HG02610 (cell line): ENCODE measurements around the gene UGT1A6.

Source experiments
- ATAC-seq: cut with Tn5 transposase; IDR thresholded peaks from one replicate; pipeline ENCODE4 v1.9.1; 2021; ENCODE audit warnings: mild to moderate bottlenecking, moderate library complexity; ENCODE audit not compliant: unreplicated experiment

The UGT1A6 gene

DNA sequence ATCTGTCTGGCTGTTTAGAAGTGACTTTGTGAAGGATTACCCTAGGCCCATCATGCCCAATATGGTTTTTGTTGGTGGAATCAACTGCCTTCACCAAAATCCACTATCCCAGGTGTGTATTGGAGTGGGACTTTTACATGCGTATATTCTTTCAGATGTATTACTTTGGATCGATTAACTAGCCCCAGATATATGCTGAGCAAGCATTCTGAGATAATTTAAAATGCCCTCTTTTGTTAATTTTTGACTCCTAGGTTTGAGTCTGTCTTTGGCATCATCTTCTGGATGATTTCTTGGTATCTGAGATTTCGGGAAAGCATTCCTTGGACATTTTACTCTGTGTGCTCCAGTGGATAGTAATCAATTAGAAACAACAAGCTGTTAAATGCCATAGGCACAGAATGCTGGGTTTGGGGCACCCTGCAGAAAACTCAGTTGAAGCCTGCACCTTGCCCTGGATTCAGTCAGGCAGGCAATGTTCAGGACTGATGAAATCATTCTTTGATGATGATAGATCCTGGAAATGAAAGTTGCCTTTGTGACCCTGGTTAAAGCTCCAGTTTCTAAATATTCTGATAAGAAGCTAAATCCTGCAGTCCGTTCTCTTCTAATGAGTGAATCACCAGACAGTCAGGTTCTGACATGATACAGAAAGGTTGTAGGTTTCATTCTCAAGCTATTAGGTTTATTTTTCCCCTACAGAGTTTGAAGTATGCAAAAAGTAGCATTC lies 68.5 kb downstream of the UGT1A6 start:
- no peak for ATAC-seq

DNA sequence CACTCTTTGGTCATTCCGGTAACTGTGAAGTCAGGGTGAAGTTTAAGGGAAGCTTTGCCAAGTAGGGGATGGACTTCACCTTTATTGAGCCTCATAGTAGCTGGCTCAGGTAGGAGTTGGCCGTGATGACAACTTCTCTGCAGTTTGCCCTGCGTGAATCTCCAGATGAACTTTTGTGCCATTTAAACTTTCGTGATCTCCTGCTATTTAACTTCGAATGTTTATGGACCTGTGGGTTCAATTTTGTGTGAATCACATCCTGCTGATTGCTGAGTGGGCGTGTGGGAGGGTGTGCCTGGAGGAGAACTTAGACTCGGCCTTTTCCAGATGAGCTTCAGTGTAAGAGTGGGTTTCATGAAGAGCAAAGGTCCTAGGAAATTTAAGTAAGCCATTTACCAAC lies 71.6 kb downstream of the UGT1A6 start:
- no peak for ATAC-seq

DNA sequence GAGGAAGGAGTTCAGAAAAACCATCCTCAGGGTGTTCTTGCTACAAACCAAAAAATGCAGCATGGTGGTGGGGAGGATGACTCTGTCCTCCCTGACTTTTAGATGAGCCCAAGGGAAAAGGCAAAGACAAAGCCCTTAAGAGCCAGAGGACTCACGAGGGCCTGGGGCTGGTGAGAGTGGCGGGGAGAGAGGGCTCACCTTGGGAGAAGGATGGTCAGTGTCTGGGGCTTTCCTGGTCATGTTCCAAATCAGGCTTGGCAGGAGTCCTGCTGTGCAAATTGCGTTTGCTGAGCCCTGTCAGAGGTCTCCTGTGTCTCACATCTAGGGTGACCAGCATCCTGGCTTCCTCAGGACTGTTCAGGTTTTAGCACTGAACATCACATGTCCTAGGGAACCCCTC lies 72.1 kb downstream of the UGT1A6 start:
- no peak for ATAC-seq

DNA sequence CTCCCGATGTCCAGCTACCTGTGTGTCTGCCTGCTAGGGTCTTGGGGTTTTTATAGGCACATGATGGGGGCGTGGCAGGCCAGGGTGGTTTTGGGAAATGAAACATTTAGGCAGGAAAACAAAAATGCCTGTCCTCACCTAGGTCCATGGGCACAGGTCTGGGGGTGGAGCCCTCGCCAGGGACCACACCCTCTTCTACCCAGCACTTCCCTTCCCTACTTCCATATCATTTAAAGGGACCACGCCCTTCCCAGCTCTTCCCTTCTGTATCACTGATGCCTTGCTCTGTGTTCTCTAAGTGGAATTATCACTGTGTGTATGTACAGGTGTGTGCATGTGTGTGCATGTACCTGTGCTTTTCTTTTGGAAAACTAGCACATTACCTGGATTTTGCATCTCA lies 73.7 kb downstream of the UGT1A6 start:
- no peak for ATAC-seq

DNA sequence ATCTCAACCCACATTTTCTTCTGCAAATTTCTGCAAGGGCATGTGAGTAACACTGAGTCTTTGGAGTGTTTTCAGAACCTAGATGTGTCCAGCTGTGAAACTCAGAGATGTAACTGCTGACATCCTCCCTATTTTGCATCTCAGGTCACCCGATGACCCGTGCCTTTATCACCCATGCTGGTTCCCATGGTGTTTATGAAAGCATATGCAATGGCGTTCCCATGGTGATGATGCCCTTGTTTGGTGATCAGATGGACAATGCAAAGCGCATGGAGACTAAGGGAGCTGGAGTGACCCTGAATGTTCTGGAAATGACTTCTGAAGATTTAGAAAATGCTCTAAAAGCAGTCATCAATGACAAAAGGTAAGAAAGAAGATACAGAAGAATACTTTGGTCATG lies 75.4 kb downstream of the UGT1A6 start:
- ATAC-seq = no peak

DNA sequence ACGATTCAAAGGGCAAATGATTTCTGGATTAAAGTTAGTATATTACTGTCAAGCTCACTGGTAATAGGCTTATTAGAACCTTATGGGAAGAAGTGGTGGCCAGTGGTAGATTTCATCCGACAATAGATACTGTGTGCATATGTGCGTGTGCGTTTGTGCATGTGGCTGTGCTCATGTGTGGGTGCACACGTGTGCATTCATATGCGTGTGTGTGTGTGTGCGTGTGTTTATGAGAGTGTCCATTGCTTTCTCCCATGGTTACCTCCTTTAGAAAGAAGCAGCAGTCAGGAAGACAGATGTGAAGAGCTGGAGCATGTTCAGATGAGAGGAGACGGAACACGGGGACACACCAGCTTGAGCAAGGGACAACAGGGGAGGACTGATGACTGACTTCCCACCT lies 76.6 kb downstream of the UGT1A6 start:
- no peak for ATAC-seq

DNA sequence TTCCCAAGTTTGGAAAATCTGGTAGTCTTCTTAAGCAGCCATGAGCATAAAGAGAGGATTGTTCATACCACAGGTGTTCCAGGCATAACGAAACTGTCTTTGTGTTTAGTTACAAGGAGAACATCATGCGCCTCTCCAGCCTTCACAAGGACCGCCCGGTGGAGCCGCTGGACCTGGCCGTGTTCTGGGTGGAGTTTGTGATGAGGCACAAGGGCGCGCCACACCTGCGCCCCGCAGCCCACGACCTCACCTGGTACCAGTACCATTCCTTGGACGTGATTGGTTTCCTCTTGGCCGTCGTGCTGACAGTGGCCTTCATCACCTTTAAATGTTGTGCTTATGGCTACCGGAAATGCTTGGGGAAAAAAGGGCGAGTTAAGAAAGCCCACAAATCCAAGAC lies 79.5 kb downstream of the UGT1A6 start:
- no peak for ATAC-seq

DNA sequence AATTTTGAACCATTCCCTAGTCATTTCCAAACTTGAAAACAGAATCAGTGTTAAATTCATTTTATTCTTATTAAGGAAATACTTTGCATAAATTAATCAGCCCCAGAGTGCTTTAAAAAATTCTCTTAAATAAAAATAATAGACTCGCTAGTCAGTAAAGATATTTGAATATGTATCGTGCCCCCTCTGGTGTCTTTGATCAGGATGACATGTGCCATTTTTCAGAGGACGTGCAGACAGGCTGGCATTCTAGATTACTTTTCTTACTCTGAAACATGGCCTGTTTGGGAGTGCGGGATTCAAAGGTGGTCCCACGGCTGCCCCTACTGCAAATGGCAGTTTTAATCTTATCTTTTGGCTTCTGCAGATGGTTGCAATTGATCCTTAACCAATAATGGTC lies 79.9 kb downstream of the UGT1A6 start:
- no peak for ATAC-seq

DNA sequence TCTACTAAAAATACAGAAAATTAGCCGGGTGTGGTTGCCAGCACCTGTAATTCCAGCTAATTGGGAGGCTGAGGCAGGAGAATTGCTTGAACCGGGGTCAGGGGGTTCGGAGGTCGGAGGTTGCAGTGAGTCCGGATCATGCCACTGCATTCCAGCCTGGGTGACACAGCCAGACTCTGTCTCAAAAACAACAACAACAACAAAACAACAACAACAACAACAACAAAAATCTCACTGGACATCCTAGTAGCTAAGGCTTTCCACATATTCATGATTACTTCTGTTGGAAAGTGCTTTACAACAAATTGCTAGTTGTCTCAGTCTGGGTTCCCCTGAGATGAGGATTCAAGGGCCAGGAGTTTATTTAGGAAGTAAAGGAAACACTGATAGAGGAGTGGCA lies 81.2 kb downstream of the UGT1A6 start:
- no peak for ATAC-seq

DNA sequence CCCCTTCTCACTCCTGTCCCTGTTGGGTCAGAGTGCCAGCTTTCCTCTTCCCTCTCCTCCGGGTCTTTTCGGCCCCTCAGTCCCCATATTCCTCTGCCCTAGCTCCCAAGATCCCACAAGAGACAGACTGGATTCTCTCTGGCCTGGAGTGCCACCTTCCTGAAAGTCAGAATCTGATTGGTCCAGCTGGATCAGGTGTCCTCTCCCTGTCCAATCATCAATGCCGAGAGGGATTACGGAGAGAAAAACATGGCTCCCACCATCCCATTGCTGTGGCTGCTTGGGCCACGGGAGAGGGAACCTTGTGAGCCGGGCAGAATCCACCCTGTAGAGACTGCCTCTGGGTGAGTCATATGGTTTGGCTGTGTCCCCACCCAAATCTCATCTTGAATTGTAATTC lies 82.7 kb downstream of the UGT1A6 start:
- no peak for ATAC-seq

DNA sequence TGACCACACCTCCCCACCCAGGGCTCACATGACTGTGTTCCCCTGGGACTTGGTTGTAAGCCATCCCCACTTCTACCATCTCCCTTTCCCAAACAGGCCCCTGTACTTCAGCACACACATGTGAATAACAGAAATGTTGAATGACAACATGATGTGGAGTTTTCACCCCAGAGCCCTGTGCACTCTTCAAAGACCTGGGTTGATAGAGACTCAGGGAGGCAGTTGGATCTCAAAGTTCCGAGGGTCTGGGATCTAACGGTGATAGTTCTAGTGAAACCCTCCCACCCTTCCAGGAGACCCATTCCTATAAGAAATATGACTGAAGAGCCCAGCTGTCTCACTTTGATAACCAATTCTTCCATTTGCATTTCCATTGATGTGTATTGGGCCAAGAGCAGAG lies 85.3 kb downstream of the UGT1A6 start, which contains the start of gene MROH2A:
MROH2A (plus strand) TSS at position 301 of the 400 bp plus-strand sequence. CDS start 1,029 bp downstream, outside the sequence.
- no peak for ATAC-seq

DNA sequence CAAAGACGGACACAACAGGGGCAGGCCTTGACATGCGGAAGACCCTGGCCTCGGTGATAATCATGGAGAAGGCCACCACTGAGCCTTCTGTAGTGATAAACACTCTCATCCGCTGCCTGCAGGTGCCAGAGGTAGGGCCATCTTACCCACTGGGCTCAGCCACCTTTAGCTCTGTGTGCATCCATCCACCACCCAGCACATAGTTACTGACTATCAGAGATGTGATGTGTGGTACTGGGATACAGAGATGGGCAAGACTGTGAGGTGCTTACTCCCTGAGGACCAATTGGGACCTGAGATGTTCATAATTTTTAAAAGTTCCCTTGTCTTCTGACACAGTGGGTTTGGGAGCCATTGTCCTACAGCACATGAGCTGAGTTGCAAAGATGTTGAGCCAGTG lies 87.0 kb downstream of the UGT1A6 start:
- ATAC-seq = no peak

DNA sequence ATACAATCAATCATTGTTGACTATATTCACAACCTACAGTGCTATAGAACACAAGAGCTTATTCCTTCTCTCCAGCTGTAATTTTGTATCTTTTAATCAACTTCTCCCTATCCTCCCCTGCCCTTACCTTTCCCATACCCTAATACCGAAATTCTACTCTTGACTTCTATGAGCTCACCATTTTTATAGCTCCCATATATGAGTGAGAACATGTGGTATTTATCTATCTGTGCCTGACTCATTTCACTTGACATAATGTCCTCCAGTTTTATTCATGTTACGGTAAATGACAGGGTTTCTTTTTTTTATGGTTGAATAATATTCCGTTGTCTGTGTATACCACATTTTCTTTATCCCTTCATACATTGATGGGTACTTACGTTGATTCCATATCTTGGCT lies 88.1 kb downstream of the UGT1A6 start:
- ATAC-seq = no peak

DNA sequence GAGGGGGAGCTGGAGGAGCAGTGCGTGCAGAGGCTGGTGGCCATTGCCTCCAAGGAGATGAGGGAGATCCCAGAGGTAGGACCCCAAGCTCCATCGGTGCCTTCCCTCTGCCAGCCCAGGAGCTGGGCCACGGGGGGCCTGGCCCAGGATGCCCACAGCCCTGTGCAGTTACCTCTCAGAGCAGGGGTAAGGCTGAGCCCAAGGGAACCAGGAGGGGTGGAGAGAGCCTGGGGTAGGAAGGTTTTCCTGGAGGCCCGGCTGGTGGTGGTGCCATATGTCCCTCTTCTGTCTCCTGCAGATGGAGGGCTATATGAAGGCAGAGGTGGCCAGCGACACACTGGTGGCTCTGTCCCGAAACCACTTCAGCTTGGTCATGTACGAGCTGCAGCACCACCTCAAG lies 96.9 kb downstream of the UGT1A6 start:
- no peak for ATAC-seq

DNA sequence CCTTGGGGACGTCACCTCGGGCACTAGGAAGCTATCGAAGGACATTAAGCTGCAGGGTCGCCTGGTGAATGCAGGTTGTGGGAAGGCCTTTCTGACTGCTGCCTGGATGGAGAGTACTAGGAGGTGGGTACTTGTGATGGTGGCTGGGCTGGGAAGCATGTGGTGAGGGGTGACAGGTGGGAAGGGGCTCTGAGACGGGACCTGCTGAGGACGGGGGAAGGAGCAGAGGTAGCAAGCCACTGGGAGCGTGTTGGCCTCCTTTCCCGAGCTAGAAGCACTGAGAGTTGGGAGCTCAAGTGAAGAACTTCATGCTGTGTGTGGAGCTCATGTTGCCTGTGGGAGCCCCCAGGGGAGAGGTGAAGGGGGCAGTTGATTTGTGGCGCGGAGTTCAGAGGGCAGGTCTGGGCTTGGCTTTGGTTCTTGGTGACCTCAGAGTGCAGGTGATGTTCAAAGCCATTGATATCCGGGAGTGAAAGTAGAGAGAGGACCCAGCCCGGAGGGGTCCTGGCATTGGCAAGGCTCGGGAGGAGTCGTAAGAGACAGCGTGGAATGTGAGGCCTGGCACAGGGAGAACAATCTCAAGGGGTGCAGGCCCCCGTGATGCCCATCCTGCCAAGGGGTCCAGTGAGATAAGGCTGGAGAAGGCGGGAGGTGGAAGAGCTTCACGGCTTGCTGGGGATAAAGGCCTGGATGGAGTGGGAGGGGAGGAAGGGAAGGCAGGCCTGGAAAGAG lies 98.6 kb downstream of the UGT1A6 start:
- no peak for ATAC-seq

DNA sequence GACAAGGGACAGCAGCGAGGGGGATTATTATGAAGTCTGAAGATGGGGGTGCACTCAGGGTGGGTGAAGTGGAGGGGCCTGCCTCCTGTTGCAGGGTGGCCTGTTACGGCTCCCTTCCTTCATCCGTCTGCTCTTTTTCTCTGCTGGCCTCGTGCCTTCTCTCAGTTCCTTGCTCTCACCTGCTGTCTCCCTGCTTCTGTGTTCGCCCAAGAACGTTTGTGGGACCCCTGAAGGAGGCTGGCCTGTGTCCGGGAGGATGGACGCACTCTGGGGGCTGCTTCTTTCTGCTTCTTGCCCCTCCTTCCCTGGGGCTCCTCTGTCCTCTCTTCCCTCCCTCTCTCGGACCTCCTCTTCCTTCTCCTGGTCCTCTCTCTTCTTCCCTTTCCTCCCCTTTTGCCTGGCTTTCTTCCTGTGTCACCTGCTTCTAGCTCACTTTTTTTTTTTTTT lies 99.2 kb downstream of the UGT1A6 start:
- ATAC-seq = no peak

DNA sequence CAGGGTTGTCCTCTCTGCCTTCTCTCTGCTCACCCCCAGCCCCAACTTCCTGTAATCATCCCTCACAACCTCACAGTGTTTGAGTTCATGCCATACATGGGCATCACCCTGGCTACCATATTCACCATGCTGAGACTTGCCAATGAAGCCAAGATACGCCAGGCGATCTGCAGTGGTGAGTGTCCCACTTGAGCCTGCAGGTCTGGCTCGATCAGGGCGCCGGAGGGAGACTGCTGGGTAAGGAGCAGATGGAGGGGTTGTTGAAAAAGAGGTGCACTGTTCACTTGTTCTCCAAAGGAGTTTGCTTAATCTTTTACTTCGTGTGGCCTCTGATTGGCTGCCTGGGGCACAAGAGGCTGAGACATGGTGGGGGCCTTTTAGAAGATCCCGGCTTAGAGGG lies 100.0 kb downstream of the UGT1A6 start:
- no peak for ATAC-seq

DNA sequence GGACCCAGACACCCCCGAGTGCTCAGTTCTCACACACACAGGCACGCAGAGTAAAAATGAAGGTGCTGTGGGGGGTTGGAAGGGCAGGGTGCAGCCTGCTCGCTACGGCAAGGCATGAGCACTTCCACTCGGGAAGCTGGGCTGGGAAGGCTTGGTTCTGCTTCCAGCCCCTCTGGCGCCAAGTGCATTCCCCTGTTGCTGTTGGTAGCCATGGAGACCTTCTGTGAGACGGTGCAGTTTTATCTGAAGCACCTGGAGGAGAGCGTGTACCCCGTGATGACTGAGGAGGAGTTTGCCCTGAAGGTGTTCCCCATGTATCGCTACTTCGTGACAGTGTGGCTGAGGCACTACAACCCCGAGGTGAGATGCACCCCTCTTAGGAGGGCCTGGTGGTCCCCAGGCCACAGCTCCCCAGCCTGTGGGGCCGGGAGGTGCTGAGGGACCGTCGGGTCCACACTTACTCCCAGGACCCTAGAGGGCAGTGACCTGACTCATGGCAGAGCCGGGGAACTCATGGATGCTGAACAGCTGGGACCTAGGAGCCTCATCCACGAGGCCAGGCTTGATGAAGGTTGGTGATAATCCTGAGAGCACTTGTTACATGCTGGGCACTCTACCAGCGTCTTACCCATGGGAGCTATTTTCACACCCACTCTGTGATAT lies 100.9 kb downstream of the UGT1A6 start:
- no peak for ATAC-seq

DNA sequence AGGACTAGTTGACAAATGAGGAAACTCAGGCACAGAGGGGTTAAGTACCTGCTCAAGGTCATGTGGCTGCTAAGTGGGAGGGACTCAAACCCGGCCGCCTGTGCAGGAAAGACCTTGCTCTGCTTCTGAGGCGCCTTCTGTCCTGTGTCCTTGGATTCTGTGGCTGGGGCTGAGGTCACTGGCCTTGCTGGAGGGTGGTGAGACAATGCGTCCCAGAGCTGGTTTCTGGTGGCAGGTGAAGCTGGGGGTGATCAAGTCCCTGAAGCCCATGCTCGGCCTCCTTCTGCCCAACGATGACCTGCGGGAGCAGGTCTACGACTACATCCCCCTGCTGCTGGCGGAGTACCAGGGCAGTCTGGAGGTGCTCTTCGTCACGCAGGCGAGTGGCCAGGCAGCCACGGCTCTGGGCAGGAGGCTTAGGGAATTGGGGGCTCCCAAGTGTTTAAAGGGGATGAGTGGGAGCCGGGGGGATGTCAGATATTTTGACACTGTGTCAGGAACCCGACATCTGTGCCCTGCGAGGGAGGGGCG lies 101.5 kb downstream of the UGT1A6 start:
- ATAC-seq = no peak

DNA sequence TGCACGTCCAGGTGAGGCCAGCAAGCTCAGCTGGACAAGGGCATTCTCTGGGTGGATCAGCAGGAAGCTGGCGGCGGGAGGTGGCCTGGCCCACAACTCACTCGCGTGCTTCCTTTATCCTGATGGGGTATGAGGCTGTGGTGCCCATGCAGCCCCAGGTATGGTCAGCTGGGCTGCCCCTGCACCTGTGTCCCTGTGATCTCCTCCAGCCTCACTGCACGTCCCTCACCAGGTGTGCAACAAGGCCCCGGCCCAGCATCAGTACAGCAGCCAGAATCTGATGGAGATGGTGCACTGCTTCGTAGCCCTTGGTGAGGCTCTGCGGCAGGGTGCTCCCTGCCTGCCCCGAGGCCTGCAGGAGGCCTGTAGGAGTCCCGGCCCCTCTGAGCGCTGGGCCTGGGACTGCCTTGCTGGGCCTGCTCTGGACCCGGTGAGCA lies 103.1 kb downstream of the UGT1A6 start:
- no peak for ATAC-seq

DNA sequence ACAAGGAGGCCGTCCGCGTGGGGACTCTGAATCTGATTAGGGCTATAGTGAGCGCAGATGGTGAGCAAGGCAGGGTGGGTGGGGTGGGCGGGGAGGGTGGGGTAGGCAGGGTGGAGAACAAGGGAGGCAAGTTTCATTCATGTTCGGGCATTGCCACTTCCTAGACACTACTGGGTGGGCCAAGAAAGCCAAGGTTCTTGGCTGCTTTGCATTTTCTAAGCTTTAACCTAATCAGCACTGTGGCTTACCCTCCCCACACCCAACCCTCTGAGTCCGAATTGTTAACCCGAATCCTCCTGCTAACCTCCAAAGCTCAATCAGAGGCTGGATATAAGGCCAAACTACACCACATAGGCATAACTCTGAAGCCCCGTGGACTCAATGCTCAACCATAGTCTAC lies 103.6 kb downstream of the UGT1A6 start:
- no peak for ATAC-seq
